HG03439 (cell line): ENCODE data around the gene KIF5A.
A peak's percentile ranks its signal among the peaks of the same experiment; 100 is the strongest.

Experiments
- ATAC-seq: cut with Tn5 transposase; IDR thresholded peaks from one replicate; pipeline ENCODE4 v1.9.1; 2021; ENCODE audit warnings: mild to moderate bottlenecking, moderate library complexity; ENCODE audit not compliant: unreplicated experiment

Gene KIF5A

GRCh38 chr12:57519796-57520052 lies 30.1 kb upstream of the KIF5A start:
- no peak for ATAC-seq

DNA sequence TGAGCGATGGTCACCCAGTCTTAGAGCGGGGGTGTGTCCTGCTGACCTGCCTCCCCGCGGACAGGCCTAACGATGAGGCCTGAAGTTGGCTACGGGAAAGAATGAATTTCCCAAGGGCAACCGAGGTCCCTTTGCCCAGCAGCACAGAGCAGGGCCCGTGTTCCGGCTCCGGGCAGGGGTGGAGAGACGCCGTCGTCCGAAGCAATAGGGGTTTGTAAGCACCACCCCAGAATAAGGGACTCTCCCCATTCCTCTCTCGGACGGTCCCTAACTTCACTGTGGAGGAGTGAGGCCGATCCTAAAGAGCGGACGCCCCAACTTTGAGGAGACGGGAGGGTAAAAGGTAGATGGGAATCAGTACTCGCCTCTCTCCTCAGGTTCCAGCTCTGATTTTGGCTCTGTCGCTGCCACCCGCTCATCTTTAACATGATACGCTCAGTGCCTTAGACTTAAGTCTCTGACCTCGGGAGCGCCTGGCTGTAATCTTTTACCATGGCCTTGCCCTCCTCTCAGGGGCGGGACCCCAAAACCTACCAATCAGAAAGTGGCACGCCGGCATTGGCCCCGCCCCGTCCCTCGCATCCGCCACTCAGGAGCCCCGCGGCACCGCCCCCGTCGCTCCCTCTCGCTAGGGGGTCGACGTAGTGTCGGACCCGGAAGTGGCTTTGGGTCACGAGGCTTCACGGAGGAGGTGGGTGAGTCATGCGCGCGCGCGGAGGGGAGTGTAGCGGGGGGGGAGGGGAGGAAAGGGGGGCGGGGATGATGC lies 29.6 kb upstream of the KIF5A start, which contains the start of gene DDIT3:
Gene DDIT3, minus strand, starts transcription at position 462 of the 766 bp plus-strand sequence. CDS start 3,108 bp downstream, outside the sequence.
- peak; percentile 52 for ATAC-seq

GRCh38 chr12:57521525-57522010 lies 28.3 kb upstream of the KIF5A start:
- ATAC-seq = no peak

DNA sequence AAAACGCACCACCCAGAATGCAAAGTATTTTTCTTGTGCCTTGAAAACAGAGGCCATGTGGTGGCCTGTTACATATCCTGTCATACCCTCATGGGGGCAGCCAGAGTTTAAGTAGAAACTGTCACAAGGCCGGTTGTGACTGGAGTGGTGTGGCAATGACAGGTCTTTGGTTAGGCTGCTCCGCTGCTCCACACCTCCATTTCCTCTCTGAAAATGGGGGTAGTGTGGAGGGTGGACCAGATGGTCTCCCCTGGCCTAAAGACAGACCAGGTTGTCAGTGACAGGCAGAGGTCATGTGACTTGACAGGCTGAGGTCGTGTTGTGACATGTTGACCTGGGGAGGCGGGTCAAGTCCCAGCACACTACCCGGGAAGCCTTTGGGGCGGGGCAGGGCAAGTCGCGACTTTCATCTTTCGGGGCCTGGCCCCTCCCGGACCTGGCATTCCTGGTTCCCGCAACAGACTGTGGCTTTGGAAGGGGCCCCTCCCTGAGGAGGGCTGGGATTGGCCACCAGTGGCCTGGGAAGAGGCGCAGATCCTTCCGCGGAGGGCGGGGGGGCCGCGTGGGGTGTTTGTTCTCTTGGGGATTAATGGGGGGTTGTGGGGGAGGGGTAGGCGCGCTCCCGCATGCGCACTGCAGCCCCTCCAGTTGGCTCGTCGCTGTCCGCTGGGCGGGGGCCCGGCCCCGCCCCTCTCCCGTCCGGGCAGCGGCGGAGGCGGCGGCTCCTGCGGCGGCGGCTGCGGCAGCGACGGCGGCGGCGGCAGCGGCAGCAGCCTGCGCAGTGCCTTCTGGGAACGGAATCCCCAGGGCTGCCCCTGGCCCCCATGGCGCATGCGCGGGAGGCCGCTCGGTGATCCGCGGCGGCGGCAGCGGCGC lies 27.6 kb upstream of the KIF5A start, which contains the start of gene MBD6:
Gene MBD6, plus strand, starts transcription at position 814 of the 876 bp plus-strand sequence. CDS start 1,480 bp downstream, outside the sequence.
- ATAC-seq = peak; percentile 43

- no peak for ATAC-seq
Measured at GRCh38 chr12:57522887-57523705, 26.7 kb upstream of the KIF5A start.

- no peak for ATAC-seq
Measured at GRCh38 chr12:57523706-57524614, 25.9 kb upstream of the KIF5A start.

DNA sequence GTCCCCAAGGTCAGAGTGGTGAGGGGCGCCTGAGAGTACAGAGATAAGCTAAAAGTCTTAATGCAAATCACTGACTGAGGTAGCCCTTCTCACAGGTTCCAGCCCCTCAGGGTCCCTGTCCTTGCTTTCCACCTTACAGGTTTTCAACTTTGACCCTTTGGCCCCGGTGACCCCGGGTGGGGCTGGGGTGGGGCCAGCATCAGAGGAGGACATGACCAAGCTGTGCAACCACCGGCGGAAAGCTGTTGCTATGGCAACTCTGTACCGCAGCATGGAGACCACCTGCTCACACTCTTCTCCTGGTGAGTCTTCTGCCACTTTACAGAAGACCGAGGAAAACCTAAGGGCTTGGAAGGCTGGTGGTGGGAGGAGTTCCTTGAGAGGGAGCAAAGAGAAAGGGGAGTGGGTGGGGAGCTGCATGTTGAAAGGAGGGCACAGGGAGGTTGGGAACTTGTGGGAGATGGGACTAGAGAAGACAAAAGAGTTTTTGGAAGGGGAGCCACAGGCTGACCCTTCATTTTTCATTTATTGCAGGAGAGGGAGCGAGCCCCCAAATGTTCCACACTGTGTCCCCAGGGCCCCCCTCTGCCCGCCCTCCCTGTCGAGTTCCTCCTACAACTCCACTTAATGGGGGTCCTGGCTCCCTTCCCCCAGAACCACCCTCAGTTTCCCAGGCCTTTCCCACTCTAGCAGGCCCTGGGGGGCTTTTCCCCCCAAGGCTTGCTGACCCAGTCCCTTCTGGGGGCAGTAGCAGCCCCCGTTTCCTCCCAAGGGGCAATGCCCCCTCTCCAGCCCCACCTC lies 24.8 kb upstream of the KIF5A start:
- no peak for ATAC-seq

- ATAC-seq = no peak
Measured at GRCh38 chr12:57525615-57526383, 24.0 kb upstream of the KIF5A start.

DNA sequence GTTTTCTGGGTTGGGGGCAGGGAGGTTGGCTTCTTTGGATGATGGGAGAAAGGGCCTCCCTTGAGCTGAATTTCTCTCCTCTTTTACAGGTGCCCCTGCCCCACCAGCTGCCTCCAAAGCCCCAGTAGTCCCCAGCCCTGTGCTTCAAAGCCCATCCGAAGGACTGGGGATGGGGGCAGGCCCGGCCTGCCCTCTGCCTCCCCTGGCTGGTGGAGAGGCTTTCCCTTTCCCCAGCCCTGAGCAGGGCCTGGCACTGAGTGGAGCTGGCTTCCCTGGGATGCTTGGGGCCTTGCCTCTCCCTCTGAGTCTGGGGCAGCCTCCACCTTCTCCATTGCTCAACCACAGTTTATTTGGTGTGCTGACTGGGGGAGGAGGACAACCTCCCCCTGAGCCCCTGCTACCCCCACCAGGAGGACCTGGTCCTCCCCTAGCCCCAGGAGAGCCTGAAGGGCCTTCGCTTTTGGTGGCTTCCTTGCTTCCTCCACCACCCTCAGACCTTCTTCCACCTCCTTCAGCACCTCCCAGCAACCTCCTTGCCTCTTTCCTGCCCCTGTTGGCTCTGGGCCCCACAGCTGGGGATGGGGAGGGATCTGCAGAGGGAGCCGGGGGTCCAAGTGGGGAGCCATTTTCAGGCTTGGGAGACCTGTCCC lies 23.2 kb upstream of the KIF5A start:
- no peak for ATAC-seq

GRCh38 chr12:57527184-57527583 lies 22.7 kb upstream of the KIF5A start:
- ATAC-seq = no peak

DNA sequence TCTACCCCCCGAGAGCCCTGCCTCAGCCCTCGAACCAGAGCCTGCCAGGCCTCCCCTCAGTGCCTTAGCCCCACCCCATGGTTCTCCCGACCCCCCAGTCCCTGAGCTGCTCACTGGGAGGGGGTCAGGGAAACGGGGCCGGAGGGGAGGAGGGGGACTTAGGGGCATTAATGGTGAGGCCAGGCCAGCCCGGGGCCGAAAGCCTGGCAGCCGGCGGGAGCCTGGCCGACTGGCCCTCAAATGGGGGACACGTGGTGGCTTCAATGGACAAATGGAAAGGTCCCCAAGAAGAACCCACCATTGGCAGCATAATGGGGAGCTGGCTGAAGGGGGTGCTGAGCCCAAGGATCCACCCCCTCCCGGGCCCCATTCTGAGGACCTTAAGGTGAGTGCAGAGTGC lies 21.7 kb upstream of the KIF5A start:
- ATAC-seq = no peak

DNA sequence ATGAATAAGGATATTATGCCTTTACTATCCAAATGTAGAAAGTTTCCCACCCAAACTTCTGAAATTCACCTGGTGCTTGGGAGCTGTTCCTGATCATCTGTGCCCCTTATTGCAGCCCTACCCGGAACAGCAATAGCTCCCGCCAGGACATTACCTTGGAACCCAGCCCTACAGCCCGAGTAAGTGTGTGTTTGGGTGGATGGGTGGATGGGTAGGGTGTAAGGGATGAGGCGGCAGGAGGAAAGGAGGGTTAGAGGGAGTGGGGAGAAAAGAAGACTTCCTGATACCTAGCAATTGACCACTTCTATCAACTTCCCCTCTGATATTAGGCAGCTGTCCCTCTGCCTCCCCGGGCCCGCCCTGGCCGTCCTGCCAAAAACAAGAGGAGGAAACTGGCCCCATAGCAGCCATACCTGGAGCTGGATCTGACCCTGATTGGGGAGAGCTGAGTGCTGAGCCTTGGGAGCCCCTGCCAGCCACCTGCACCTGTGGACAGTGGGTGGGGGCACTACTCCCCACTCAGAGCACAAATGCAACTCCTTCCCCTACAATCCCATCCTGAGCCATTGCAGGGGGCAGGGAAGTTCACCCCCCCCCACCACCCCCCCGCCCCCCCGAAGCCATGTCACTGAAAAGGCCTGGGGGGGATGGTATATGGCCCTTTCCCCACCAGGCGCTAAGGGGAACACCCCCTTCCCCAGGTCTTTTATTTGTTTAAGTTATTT lies 20.9 kb upstream of the KIF5A start:
- ATAC-seq = no peak

- no peak for ATAC-seq
Measured at GRCh38 chr12:57529831-57530230, 20.0 kb upstream of the KIF5A start.

- no peak for ATAC-seq
Measured at GRCh38 chr12:57530396-57531142, 19.3 kb upstream of the KIF5A start.

- ATAC-seq = no peak
Measured at GRCh38 chr12:57531836-57532235, 18.0 kb upstream of the KIF5A start.

- ATAC-seq = no peak
Measured at GRCh38 chr12:57533108-57533507, 16.7 kb upstream of the KIF5A start.

DNA sequence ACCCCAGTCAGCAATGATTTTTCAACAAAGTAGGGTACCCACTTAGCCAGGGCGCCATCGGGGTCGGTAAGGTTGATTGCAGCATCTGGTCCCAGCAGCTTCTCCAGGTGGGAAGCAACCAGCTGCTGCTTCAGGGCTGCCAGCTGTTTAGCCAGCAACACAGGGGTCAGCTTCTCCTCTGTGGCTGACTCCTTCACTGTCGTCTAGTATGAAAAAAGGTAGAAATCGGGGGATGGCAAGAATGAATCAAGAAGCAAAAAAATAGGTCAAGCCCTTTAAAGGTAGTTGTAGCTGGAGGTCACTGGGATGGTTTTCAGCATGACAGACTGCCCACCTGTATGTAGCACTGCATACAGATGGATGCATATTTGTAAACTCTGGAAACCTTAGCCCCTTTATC lies 15.6 kb upstream of the KIF5A start:
- ATAC-seq = no peak
